NCI-H2107 treated with DMSO at 0.1 percent for 48 hours (cell line): ENCODE data around the gene TXNDC15.

ENCODE experiments used
- DNase-seq: peaks from one replicate; lab custom pipeline; 2025; ENCODE audit not compliant: unreplicated experiment; lab: John Stamatoyannopoulos, UW

Gene TXNDC15

GRCh38 chr5:134917070-134917815, 43.1 kb downstream of the TXNDC15 start:
- DNase-seq, result no peak

GRCh38 chr5:134918861-134919260, 44.7 kb downstream of the TXNDC15 start:
- DNase-seq, result no peak

- no peak for DNase-seq
Observed at GRCh38 chr5:134920848-134921575, 46.8 kb downstream of the TXNDC15 start.

GRCh38 chr5:134932508-134932907, 58.3 kb downstream of the TXNDC15 start:
- DNase-seq, result no peak

GRCh38 chr5:134934202-134934601, 60.0 kb downstream of the TXNDC15 start:
- no peak for DNase-seq

- no peak for DNase-seq
Observed at GRCh38 chr5:134935711-134936602, 61.8 kb downstream of the TXNDC15 start.

- no peak for DNase-seq
Observed at GRCh38 chr5:134937526-134937925, 63.4 kb downstream of the TXNDC15 start.

- no peak for DNase-seq
Observed at GRCh38 chr5:134938030-134938429, 63.9 kb downstream of the TXNDC15 start.

- no peak for DNase-seq
Observed at GRCh38 chr5:134939500-134939899, 65.3 kb downstream of the TXNDC15 start.

- DNase-seq, result no peak
Observed at GRCh38 chr5:134943547-134943946, 69.4 kb downstream of the TXNDC15 start.

GRCh38 chr5:134944630-134945029, 70.5 kb downstream of the TXNDC15 start:
- DNase-seq, result no peak

GRCh38 chr5:134945041-134945440, 70.9 kb downstream of the TXNDC15 start:
- no peak for DNase-seq

GRCh38 chr5:134948911-134949310, 74.7 kb downstream of the TXNDC15 start:
- DNase-seq, result no peak

GRCh38 chr5:134949316-134949715, 75.1 kb downstream of the TXNDC15 start:
- DNase-seq, result no peak
